Dendritic cell treated with granulocyte-macrophage colony-stimulating factor and Interleukin-4, amounts not matched to agents 40 ng/mL and 50 ng/mL, for 4 days (primary cell): ENCODE measurements around the gene MC1R.
"Not testable (repeated sequence)": the region's sequence is repeated elsewhere in the genome, so short reads cannot be mapped to it uniquely, and the experiment has no call there.

Experiments
- H3K27ac Mint-ChIP-seq: one replicate; pipeline ENCODE4 v1.8.0; 2022; ENCODE audit warnings: mild to moderate bottlenecking, mixed read lengths
- H3K27me3 Mint-ChIP-seq: one replicate; pipeline ENCODE4 v1.8.0; 2022; ENCODE audit warnings: mild to moderate bottlenecking, mixed read lengths
- H3K36me3 Mint-ChIP-seq: one replicate; pipeline ENCODE4 v1.8.0; 2022; ENCODE audit warnings: low read depth, mixed read lengths
- H3K4me1 Mint-ChIP-seq: one replicate; pipeline ENCODE4 v1.8.0; 2022; ENCODE audit warnings: low read depth, mixed read lengths
- H3K4me3 Mint-ChIP-seq: one replicate; pipeline ENCODE4 v1.8.0; 2022; ENCODE audit warnings: mild to moderate bottlenecking, moderate library complexity, mixed read lengths
- H3K9me3 Mint-ChIP-seq: one replicate; pipeline ENCODE4 v1.8.0; 2022; ENCODE audit warnings: mixed read lengths
- intact Hi-C: fragments of 100-400 bp; cut with micrococcal nuclease; formaldehyde crosslinking; loops from one replicate; pipeline ENCODE4 v1.15.0; 2022

MC1R gene

GRCh38 chr16:89961920-89962319 lies 43.3 kb downstream of the MC1R start:
- H3K4me3 Mint-ChIP-seq = no peak overlapping the region
- intact Hi-C loops = no loop called here
- peaks cover 99% of the 10 kb centered on the region for H3K36me3 Mint-ChIP-seq
- H3K4me1 Mint-ChIP-seq = peaks cover 59% of the 10 kb centered on the region
- no peaks in the 10 kb centered on the region for H3K9me3 Mint-ChIP-seq
- H3K27ac Mint-ChIP-seq = no peak overlapping the region
- no peaks in the 10 kb centered on the region for H3K27me3 Mint-ChIP-seq

DNA sequence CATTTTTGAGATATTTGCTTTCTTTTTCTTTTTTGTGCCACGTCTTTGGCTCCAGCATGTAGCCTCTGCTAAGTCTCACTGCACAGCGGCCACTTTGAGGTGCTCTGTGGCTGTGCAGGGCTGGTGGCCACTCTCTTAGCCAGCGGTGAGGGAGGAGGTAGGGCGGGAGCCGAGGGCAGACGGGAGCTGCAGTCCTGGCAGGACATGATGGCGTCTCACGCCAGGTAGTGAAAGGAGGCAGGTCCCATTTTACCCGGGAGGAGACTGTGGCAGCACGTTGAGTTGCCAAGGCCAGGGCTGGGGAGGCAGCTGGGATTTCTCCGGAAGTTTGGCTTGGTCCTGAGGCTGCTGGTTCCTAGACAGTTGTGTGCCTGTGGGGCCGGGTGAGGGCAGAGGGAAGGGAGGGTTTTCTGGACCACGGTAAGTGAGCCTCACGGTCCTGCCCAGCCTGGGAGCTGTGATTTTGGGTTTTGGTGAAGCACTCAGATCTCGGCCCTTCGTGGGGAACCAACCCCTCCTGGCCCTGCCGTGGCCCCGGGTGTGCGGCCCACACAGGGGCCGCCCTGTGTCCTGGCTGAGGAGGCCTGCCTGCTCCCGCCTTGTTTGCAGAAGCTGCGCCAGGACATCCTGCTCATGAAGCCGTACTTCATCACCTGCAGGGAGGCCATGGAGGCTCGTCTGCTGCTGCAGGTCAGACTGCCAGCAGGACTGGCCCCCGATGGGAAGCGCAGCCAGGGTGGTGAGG lies 44.3 kb downstream of the MC1R start:
- no peak overlapping the region for H3K27ac Mint-ChIP-seq

DNA sequence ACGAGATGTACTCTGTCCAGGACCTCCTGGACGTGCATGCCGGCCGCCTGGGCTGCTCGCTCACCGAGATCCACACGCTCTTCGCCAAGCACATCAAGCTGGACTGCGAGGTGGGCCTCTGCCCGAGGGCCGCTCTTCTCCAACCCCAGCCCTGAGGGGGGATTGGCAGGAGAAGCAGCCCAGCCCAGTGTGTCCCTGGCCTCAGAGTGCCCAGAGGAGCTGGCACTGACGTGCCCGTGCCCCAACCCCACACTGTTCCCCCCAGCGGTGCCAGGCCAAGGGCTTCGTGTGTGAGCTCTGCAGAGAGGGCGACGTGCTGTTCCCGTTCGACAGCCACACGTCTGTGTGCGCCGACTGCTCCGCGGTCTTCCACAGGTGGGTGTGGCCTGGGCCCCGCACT lies 45.5 kb downstream of the MC1R start:
- no peak overlapping the region for H3K27ac Mint-ChIP-seq
- H3K4me1 Mint-ChIP-seq = peaks cover 47% of the 10 kb centered on the region
- H3K9me3 Mint-ChIP-seq = no peaks in the 10 kb centered on the region
- no peak overlapping the region for H3K4me3 Mint-ChIP-seq
- H3K36me3 Mint-ChIP-seq = peaks cover 99% of the 10 kb centered on the region
- no peaks in the 10 kb centered on the region for H3K27me3 Mint-ChIP-seq
- intact Hi-C loops = no loop called here

More for the DNA sequence above, 44.3 kb downstream of the MC1R start:
- no peaks in the 10 kb centered on the region for H3K9me3 Mint-ChIP-seq
- H3K36me3 Mint-ChIP-seq = peaks cover 100% of the 10 kb centered on the region
- H3K4me3 Mint-ChIP-seq = no peak overlapping the region
- H3K4me1 Mint-ChIP-seq = peaks cover 59% of the 10 kb centered on the region
- intact Hi-C loops = no loop called here
- no peaks in the 10 kb centered on the region for H3K27me3 Mint-ChIP-seq

- H3K36me3 Mint-ChIP-seq = peaks cover 90% of the 10 kb centered on the region
- no peaks in the 10 kb centered on the region for H3K27me3 Mint-ChIP-seq
- intact Hi-C loops = no loop called here
- H3K27ac Mint-ChIP-seq = peak overlapping the region; percentile 19
- no peak overlapping the region for H3K4me3 Mint-ChIP-seq
- no peaks in the 10 kb centered on the region for H3K9me3 Mint-ChIP-seq
- peaks cover 42% of the 10 kb centered on the region for H3K4me1 Mint-ChIP-seq
These were observed 47.0 kb downstream of the MC1R start for GRCh38 chr16:89965447-89966225.

DNA sequence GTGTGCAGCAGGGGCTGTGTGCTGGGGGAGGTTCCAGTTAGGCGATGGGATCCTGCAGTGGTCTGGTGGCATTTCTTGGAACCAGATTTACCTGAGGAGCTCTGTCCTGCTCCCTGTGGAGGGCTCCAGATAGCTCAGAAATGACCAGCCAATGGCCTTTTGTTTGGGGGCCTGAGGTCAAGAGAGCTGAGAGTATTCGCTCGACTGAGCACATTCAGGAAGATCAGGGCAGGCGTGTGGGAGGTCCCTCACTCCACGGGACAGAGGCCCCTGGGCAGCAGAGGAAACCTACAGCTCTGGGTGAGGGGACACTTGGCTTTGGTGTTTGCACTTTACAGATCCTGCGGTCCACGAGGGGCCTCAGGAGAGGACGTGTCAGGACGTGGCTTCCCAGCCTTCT lies 48.1 kb downstream of the MC1R start:
- intact Hi-C loops = no loop called here
- no peaks in the 10 kb centered on the region for H3K9me3 Mint-ChIP-seq

DNA sequence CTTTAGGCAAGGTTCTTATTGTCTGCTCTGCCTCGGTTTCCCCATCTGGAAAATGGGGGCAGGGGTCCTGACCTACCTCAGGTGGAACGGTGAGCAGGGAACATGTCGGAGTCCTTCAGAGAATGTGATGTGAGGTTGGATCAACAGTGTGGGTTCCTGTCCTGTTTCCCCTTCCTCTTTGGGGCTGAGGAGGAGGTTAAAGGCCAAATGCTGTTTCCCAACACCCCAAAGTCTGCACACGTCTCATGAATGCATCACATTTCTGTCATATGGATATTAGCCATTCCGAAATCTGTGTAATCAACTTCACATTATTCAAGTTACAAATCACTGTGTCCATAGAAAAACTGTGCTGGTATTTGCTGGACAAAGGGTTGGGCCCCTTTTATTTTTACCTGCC lies 48.8 kb downstream of the MC1R start:
- intact Hi-C loops, H3K27me3 Mint-ChIP-seq, H3K9me3 Mint-ChIP-seq, H3K4me3 Mint-ChIP-seq: not testable (repeated sequence)
- Mint-ChIP-seq H3K4me1 (peaks cover 54% of the 10 kb centered on the region), H3K27ac (peak overlapping the region; percentile 26), H3K36me3 (peaks cover 78% of the 10 kb centered on the region)

More for the DNA sequence above, 48.1 kb downstream of the MC1R start:
- no peak overlapping the region for H3K4me3 Mint-ChIP-seq
- H3K4me1 Mint-ChIP-seq = peaks cover 50% of the 10 kb centered on the region
- no peaks in the 10 kb centered on the region for H3K27me3 Mint-ChIP-seq
- peak overlapping the region; percentile 26 for H3K27ac Mint-ChIP-seq
- peaks cover 80% of the 10 kb centered on the region for H3K36me3 Mint-ChIP-seq

- H3K27ac Mint-ChIP-seq = peak overlapping the region; percentile 26
- peaks cover 54% of the 10 kb centered on the region for H3K4me1 Mint-ChIP-seq
- intact Hi-C loops, H3K4me3 Mint-ChIP-seq, H3K27me3 Mint-ChIP-seq, H3K9me3 Mint-ChIP-seq: not testable (repeated sequence)
- peaks cover 78% of the 10 kb centered on the region for H3K36me3 Mint-ChIP-seq
These were observed 49.4 kb downstream of the MC1R start for GRCh38 chr16:89968074-89968473.

DNA sequence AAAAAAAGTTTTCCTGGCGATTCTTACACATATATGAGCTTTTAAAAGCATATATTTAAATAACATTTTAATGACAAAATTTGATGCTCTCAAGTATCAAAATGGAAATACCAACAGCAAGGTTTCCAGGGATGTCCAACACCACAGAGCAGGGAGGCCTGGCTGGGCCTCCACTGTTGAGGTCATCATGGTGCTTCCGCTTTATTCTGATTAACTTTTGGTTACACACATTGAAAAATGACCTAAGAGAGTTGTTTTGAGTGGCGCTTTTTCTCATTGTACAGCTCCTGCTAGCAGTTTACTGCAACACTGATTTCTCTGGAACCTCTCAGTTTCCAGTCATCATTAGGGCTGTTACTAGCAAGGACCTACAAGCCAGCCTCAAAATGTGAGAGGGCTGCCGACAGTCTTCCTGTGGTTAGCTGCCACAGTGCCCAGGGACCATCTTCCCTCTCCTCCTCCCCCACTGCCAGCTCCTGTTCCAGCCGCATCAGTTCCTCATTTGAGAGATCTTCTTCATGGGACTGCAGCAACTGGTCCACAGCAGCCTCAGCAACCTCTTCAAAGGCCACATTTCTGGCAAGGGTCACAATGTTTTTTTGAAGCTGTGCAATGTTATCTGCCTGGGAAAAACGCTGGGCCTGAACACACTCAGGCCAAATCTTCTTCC lies 51.2 kb downstream of the MC1R start:
- peaks cover 63% of the 10 kb centered on the region for H3K4me1 Mint-ChIP-seq
- intact Hi-C loops = loop anchor here (5.0 kb wide), 1 partner anchor 48 kb away; the partner anchor contains the start of gene TUBB3

More for the DNA sequence above, 51.2 kb downstream of the MC1R start:
- no peaks in the 10 kb centered on the region for H3K27me3 Mint-ChIP-seq
- no peaks in the 10 kb centered on the region for H3K9me3 Mint-ChIP-seq
- H3K36me3 Mint-ChIP-seq = peaks cover 60% of the 10 kb centered on the region
- peak overlapping the region; percentile 48 for H3K27ac Mint-ChIP-seq
- H3K4me3 Mint-ChIP-seq = peak overlapping the region; percentile 30
